ENCODE results near the gene WFDC1.

Gene WFDC1

GRCh38 chr16:84370723-84371552, 76.3 kb downstream of the WFDC1 start:
- Mint-ChIP-seq H3K4me3 (no peak overlapping the region), H3K27ac (no peak overlapping the region), H3K9me3 (no peaks in the 10 kb centered on the region), H3K27me3 (peaks cover 67% of the 10 kb centered on the region), H3K4me1 (peaks cover 14% of the 10 kb centered on the region), H3K36me3 (ENCODE audit: low read depth) (no peaks in the 10 kb centered on the region)
- DNase-seq (no peak), ATAC-seq (no peak)

- Mint-ChIP-seq H3K27me3 (peaks cover 63% of the 10 kb centered on the region), H3K27ac (no peak overlapping the region), H3K36me3 (ENCODE audit: low read depth) (no peaks in the 10 kb centered on the region), H3K9me3 (no peaks in the 10 kb centered on the region), H3K4me3 (no peak overlapping the region), H3K4me1 (peaks cover 14% of the 10 kb centered on the region)
- no peak for ATAC-seq
- no peak for DNase-seq
Observed at GRCh38 chr16:84371553-84371865, 76.8 kb downstream of the WFDC1 start.

DNA sequence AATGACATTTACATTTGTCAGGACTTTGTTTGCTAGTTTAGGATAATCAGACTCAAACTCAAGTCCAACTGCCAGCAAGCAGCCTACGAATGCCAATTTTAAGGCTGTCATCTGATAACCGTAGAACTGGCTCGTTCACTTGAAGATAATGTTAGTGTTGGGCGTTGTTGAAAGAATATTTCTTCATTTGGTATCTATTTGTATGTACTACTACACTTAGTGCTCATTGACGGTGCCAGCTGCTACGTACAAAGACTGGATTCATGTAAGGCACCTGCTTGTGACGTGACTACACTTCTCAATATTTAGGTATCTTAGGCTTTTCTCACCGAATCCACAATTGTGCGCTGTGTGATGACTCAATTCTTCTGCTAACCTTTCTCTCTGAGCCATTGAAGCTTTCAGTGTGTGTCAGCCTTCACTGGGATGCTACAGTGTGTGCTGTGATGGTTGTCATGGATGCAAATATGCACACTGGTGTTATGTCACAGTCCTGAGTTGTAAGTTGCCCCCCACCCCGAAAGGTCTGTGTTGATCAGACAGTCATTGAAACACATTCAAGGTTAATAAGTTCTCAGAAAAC, 79.3 kb downstream of the WFDC1 start:
- Mint-ChIP-seq H3K4me1 (peaks cover 12% of the 10 kb centered on the region), H3K9me3 (no peaks in the 10 kb centered on the region), H3K27me3 (peaks cover 43% of the 10 kb centered on the region), H3K4me3 (no peak overlapping the region), H3K27ac (peak overlapping the region; percentile 53), H3K36me3 (ENCODE audit: low read depth) (no peaks in the 10 kb centered on the region)
- DNase-seq, result peak; percentile 12
- ATAC-seq, result peak; percentile 99

DNA sequence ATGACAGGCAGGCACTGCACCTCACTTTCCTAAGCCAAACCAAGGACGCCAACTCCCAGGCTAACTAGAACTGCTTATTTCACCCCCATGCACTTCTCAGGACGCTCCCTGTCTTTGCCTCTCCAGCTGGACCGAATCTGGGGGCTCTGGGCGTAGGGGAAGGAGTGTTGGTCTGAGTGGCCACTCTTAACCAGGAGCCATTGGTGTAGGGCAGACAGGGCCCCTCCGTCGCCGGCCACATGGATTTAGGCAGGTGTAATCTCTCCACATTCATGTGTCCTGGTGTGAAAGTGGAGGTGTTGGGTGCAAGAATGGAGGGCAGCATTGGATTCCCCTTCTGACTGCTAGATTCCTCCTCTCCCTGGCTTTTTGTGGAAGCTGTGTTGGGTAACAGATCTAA, 83.4 kb downstream of the WFDC1 start:
- ATAC-seq, result no peak
- Mint-ChIP-seq H3K4me3 (no peak overlapping the region), H3K9me3 (peaks cover 3% of the 10 kb centered on the region), H3K4me1 (peaks cover 19% of the 10 kb centered on the region), H3K27ac (no peak overlapping the region), H3K27me3 (peaks cover 26% of the 10 kb centered on the region), H3K36me3 (ENCODE audit: low read depth) (no peaks in the 10 kb centered on the region)
- no peak for DNase-seq

DNA sequence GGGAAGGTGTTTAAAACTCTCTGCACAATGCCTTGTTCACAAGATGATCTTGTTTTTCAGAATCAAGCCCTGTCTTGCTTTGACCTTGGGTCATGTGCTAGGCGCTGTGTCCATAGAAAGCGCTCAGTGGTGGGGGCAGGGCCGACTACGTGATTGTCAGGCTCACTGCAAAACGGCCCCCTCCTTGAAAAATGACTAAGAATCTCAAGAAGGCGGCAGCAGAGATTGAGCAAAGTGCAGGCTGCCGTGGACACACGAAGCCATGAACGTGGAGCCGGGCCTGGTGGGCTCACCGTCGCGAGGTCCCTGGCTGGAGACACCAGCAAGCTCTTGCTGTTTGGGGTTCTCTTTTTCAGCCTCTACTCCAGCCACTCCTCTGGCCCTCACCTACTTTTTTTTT, 83.9 kb downstream of the WFDC1 start:
- peaks cover 23% of the 10 kb centered on the region for H3K27me3 Mint-ChIP-seq
- ATAC-seq (no peak), DNase-seq (no peak)
- H3K9me3 Mint-ChIP-seq, result peaks cover 3% of the 10 kb centered on the region
- H3K36me3 Mint-ChIP-seq (ENCODE audit: low read depth), result no peaks in the 10 kb centered on the region
- H3K4me1 Mint-ChIP-seq, result peaks cover 18% of the 10 kb centered on the region
- H3K27ac Mint-ChIP-seq, result no peak overlapping the region
- no peak overlapping the region for H3K4me3 Mint-ChIP-seq

GRCh38 chr16:84379008-84379708, 84.5 kb downstream of the WFDC1 start:
- Mint-ChIP-seq H3K27ac (no peak overlapping the region), H3K4me1 (peaks cover 12% of the 10 kb centered on the region), H3K4me3 (no peak overlapping the region), H3K9me3 (peaks cover 4% of the 10 kb centered on the region), H3K27me3 (peaks cover 21% of the 10 kb centered on the region), H3K36me3 (ENCODE audit: low read depth) (no peaks in the 10 kb centered on the region)
- no peak for ATAC-seq
- DNase-seq, result no peak

Data from activated naive CD8-positive, alpha-beta T cell treated with anti-CD3 and anti-CD28 coated beads, Interleukin-2, amount 50 U/mL, for 24 hours (primary cell).